Esophagus (tissue), 2 donors: ENCODE measurements around the gene KIAA0319L. TPM values are rescaled to one million over a fixed set of nuclear protein-coding genes. Genes with fewer than 3 reads are reported as not detected.

ENCODE experiments used
- H3K27ac ChIP-seq, 2 donors: one replicate each; pipeline ENCODE4 v1.5.1; 2013; ENCODE audit warnings: low read depth in 2 of 2, mild to moderate bottlenecking in 2 of 2, inconsistent platforms in 1 of 2, low read length in 1 of 2, moderate library complexity in 1 of 2
- H3K27me3 ChIP-seq, 2 donors: one replicate each; pipeline ENCODE4 v1.6.1; 2013; ENCODE audit warnings: low read length in 2 of 2, control low read depth in 1 of 2, mild to moderate bottlenecking in 1 of 2; ENCODE audit not compliant: insufficient read depth in 2 of 2, control insufficient read depth in 1 of 2
- H3K36me3 ChIP-seq, 2 donors: one replicate each; pipeline ENCODE4 v1.6.1; 2013; ENCODE audit warnings: low read length in 1 of 2; ENCODE audit not compliant: control insufficient read depth in 2 of 2, insufficient read depth in 2 of 2
- H3K4me1 ChIP-seq, 2 donors: one replicate each; pipeline ENCODE4 v1.6.1; 2013; ENCODE audit warnings: low read length in 1 of 2; ENCODE audit not compliant: control insufficient read depth in 2 of 2, insufficient read depth in 2 of 2
- H3K4me3 ChIP-seq, 2 donors: one replicate each; pipeline ENCODE4 v1.5.1; 2013; ENCODE audit warnings: low read length in 2 of 2, mild to moderate bottlenecking in 2 of 2, low read depth in 1 of 2, moderate library complexity in 1 of 2
- H3K9me3 ChIP-seq, 2 donors: one replicate each; pipeline ENCODE4 v1.6.1; 2013; ENCODE audit warnings: mild to moderate bottlenecking in 2 of 2, low read depth in 1 of 2, low read length in 1 of 2, moderate library complexity in 1 of 2; ENCODE audit not compliant: control insufficient read depth in 2 of 2, insufficient read depth in 1 of 2
- WGBS, 2 donors: extraction: QIAGEN DNeasy Blood & Tissue Kit; methylation state at CpG; one replicate each; pipeline ENCODE4 v1.1.7; 2013; 5-methylcytosine and 5-hydroxymethylcytosine counted together
- polyA plus RNA-seq, 2 donors: library from polyadenylated mRNA; stranded (reverse); fragments of 200-250 nt; gene quantifications; one replicate each; pipeline ENCODE4 v1.2.3, GENCODE V29; 2013
- donor health status: healthy with polysubstance abuse.
- donor health status: Bipolar disorder and iron deficiency.

KIAA0319L gene
- polyA plus RNA-seq, 2 donors = 12.8 to 16.7 TPM

- H3K27ac ChIP-seq = no peak overlapping the region
Measured at GRCh38 chr1:35461966-35462651, 95.1 kb downstream of the KIAA0319L start.

GRCh38 chr1:35460796-35461195, 96.4 kb downstream of the KIAA0319L start:
- H3K4me1 ChIP-seq = no peaks in the 10 kb centered on the region
- H3K27ac ChIP-seq = no peak overlapping the region
- H3K27me3 ChIP-seq = no peaks in the 10 kb centered on the region
- peaks cover 3 to 22% of the 10 kb centered on the region in 2 donors for H3K36me3 ChIP-seq
- 87 to 89% methylated on average over 2 of the region's 2 CpGs for WGBS, 2 donors
- H3K4me3 ChIP-seq = no peak overlapping the region
- peaks cover 2% of the 10 kb centered on the region in 2 donors for H3K9me3 ChIP-seq

More at GRCh38 chr1:35461966-35462651, 95.1 kb downstream of the KIAA0319L start:
- Histone ChIP-seq H3K9me3 (peaks cover 2% of the 10 kb centered on the region in 2 donors), H3K4me3 (no peak overlapping the region), H3K27me3 (no peaks in the 10 kb centered on the region), H3K36me3 (peaks cover 3 to 21% of the 10 kb centered on the region in 2 donors), H3K4me1 (no peaks in the 10 kb centered on the region)
- WGBS, 2 donors = 91% methylated on average over 5 of the region's 5 CpGs

GRCh38 chr1:35454616-35455015, 102.6 kb downstream of the KIAA0319L start:
- Histone ChIP-seq H3K36me3 (peaks cover 5 to 13% of the 10 kb centered on the region in 2 donors), H3K4me1 (peaks cover 2 to 3% of the 10 kb centered on the region in 2 donors), H3K4me3 (no peak overlapping the region), H3K27ac (no peak overlapping the region), H3K27me3 (no peaks in the 10 kb centered on the region), H3K9me3 (no peaks in the 10 kb centered on the region)
- WGBS, 2 donors = 37 to 51% methylated on average over 1 of the region's 1 CpG

- 90 to 94% methylated on average over 4 of the region's 4 CpGs for WGBS, 2 donors
- H3K36me3 ChIP-seq = peaks cover 5 to 15% of the 10 kb centered on the region in 2 donors
Measured at GRCh38 chr1:35454176-35454575, 103.0 kb downstream of the KIAA0319L start.

GRCh38 chr1:35453031-35453430, 104.2 kb downstream of the KIAA0319L start:
- Histone ChIP-seq H3K36me3 (peaks cover 5 to 15% of the 10 kb centered on the region in 2 donors), H3K9me3 (no peaks in the 10 kb centered on the region), H3K4me1 (peaks cover 2 to 3% of the 10 kb centered on the region in 2 donors), H3K27me3 (no peaks in the 10 kb centered on the region), H3K27ac (no peak overlapping the region), H3K4me3 (no peak overlapping the region)
- WGBS, 2 donors = 88 to 89% methylated on average over 2 of the region's 2 CpGs

More at GRCh38 chr1:35454176-35454575, 103.0 kb downstream of the KIAA0319L start:
- no peaks in the 10 kb centered on the region for H3K9me3 ChIP-seq
- peak overlapping the region; percentile 8 to 37 for H3K27ac ChIP-seq
- H3K27me3 ChIP-seq = no peaks in the 10 kb centered on the region
- H3K4me3 ChIP-seq = no peak overlapping the region
- peaks cover 2 to 3% of the 10 kb centered on the region in 2 donors for H3K4me1 ChIP-seq

GRCh38 chr1:35452106-35452774, 105.0 kb downstream of the KIAA0319L start:
- H3K9me3 ChIP-seq = no peaks in the 10 kb centered on the region
- H3K4me3 ChIP-seq = no peak overlapping the region
- H3K4me1 ChIP-seq = peaks cover 2 to 3% of the 10 kb centered on the region in 2 donors
- peaks cover 8 to 15% of the 10 kb centered on the region in 2 donors for H3K36me3 ChIP-seq
- no peaks in the 10 kb centered on the region for H3K27me3 ChIP-seq
- WGBS, 2 donors = 13 to 32% methylated on average over 1 of the region's 1 CpG
- H3K27ac ChIP-seq = peak overlapping the region; percentile 39 to 47

- WGBS, 2 donors = 3 to 4% methylated on average over 3 of the region's 3 CpGs
- Histone ChIP-seq H3K36me3 (peaks cover 8 to 18% of the 10 kb centered on the region in 2 donors), H3K27ac (no peak overlapping the region)
Measured at GRCh38 chr1:35451125-35451528, 106.1 kb downstream of the KIAA0319L start.

GRCh38 chr1:35449334-35450008, 107.7 kb downstream of the KIAA0319L start:
- H3K4me3 ChIP-seq = no peak overlapping the region
- 90 to 92% methylated on average over 7 of the region's 7 CpGs for WGBS, 2 donors
- no peaks in the 10 kb centered on the region for H3K27me3 ChIP-seq
- no peaks in the 10 kb centered on the region for H3K9me3 ChIP-seq
- H3K36me3 ChIP-seq = peaks cover 16% of the 10 kb centered on the region in 2 donors
- H3K27ac ChIP-seq = no peak overlapping the region
- peaks cover 2 to 3% of the 10 kb centered on the region in 2 donors for H3K4me1 ChIP-seq

More at GRCh38 chr1:35451125-35451528, 106.1 kb downstream of the KIAA0319L start:
- no peak overlapping the region for H3K4me3 ChIP-seq
- H3K27me3 ChIP-seq = no peaks in the 10 kb centered on the region
- no peaks in the 10 kb centered on the region for H3K9me3 ChIP-seq
- H3K4me1 ChIP-seq = peaks cover 2 to 3% of the 10 kb centered on the region in 2 donors

GRCh38 chr1:35448344-35448801, 108.8 kb downstream of the KIAA0319L start:
- Histone ChIP-seq H3K9me3 (no peaks in the 10 kb centered on the region), H3K27me3 (no peaks in the 10 kb centered on the region), H3K4me3 (no peak overlapping the region), H3K36me3 (peaks cover 15 to 22% of the 10 kb centered on the region in 2 donors), H3K27ac (peak overlapping the region; percentile 6 to 13), H3K4me1 (peaks cover 2 to 3% of the 10 kb centered on the region in 2 donors)
- 60 to 64% methylated on average over 3 of the region's 3 CpGs for WGBS, 2 donors
